Endodermal cell (in vitro differentiated cells): Measurements from ENCODE around the gene VIT. TPM values are rescaled to one million over a fixed set of nuclear protein-coding genes. Genes with fewer than 3 reads are reported as not detected.
"Not testable (repeated sequence)": the region's sequence is repeated elsewhere in the genome, so short reads cannot be mapped to it uniquely, and the experiment has no call there.

Experiments
- DNase-seq: peaks from one replicate; pipeline ENCODE4 v3.0.0-alpha.2; 2017
- H3K27ac ChIP-seq: 2 replicates; pipeline ENCODE4 v1.5.1; 2013; ENCODE audit warnings: mild to moderate bottlenecking, low read depth, low read length, moderate library complexity
- H3K27me3 ChIP-seq: 2 replicates; pipeline ENCODE4 v1.6.1; 2013; ENCODE audit warnings: mild to moderate bottlenecking, low read length, moderate library complexity; ENCODE audit not compliant: insufficient read depth, control insufficient read depth, poor library complexity, severe bottlenecking
- H3K36me3 ChIP-seq: 2 replicates; pipeline ENCODE4 v1.7.0; 2013; ENCODE audit warnings: mild to moderate bottlenecking, low read length, moderate library complexity; ENCODE audit not compliant: control insufficient read depth, insufficient read depth
- H3K4me1 ChIP-seq: one replicate; pipeline ENCODE4 v1.7.0; 2013; ENCODE audit warnings: low read length; ENCODE audit not compliant: control insufficient read depth, insufficient read depth
- H3K4me3 ChIP-seq: 2 replicates; pipeline ENCODE4 v1.5.1; 2013; ENCODE audit warnings: mild to moderate bottlenecking, low read length, moderate library complexity
- H3K9ac ChIP-seq: 2 replicates; pipeline ENCODE4 v1.6.1; 2013; ENCODE audit warnings: mild to moderate bottlenecking, low read length, moderate library complexity; ENCODE audit not compliant: poor library complexity, severe bottlenecking; ENCODE audit errors: extremely low read depth
- H3K9me3 ChIP-seq: 2 replicates; pipeline ENCODE4 v1.6.1; 2013; ENCODE audit warnings: mild to moderate bottlenecking, low read length, moderate library complexity; ENCODE audit not compliant: control insufficient read depth
- H3K27ac Mint-ChIP-seq: 2 replicates; pipeline ENCODE4 v1.8.0; 2020; ENCODE audit warnings: mixed read lengths
- H3K27me3 Mint-ChIP-seq: 2 replicates; pipeline ENCODE4 v1.8.0; 2021; ENCODE audit warnings: mild to moderate bottlenecking, mixed read lengths; ENCODE audit not compliant: insufficient read depth
- H3K36me3 Mint-ChIP-seq: 2 replicates; pipeline ENCODE4 v1.8.0; 2020; ENCODE audit warnings: low read depth, mixed read lengths
- H3K4me1 Mint-ChIP-seq: 2 replicates; pipeline ENCODE4 v1.8.0; 2020; ENCODE audit warnings: mixed read lengths
- H3K4me3 Mint-ChIP-seq: 2 replicates; pipeline ENCODE4 v1.8.0; 2020; ENCODE audit warnings: mild to moderate bottlenecking, moderate library complexity, mixed read lengths
- H3K9me3 Mint-ChIP-seq: 2 replicates; pipeline ENCODE4 v1.8.0; 2020; ENCODE audit warnings: mild to moderate bottlenecking, mixed read lengths
- WGBS, 2 experiments: methylation state at CpG; one replicate each; pipeline versions ENCODE4 v1.1.5 to v1.1.7; 2013; ENCODE audit warnings: missing lambda C conversion rate in 2 of 2, mixed read lengths in 1 of 2; ENCODE audit not compliant: insufficient coverage in 1 of 2, insufficient read length in 1 of 2; 5-methylcytosine and 5-hydroxymethylcytosine counted together
- total RNA-seq, 2 donors: library from RNA; stranded (reverse); fragmentation: NEBNext Ultra II Directional in 1 of 2; extraction: Animal tissue kit (Norgen Biotek cat#: 25700) in 1 of 2; gene quantifications; 2 replicates in 1 of 2; 3 replicates in 1 of 2; pipeline ENCODE4 v1.2.1, GENCODE V29; 2021
- TF ChIP-seq, protein P1 (sequence below): fragments of 200-600 bp; sonication (generic); conservative IDR thresholded peaks from 2 replicates; pipeline ENCODE4 v1.5.0; 2021; ENCODE audit warnings: antibody characterized with exemption, mild to moderate bottlenecking

VIT gene
- total RNA-seq, 2 donors from 2014 or later = 0.53 TPM; not detected in 1

DNA sequence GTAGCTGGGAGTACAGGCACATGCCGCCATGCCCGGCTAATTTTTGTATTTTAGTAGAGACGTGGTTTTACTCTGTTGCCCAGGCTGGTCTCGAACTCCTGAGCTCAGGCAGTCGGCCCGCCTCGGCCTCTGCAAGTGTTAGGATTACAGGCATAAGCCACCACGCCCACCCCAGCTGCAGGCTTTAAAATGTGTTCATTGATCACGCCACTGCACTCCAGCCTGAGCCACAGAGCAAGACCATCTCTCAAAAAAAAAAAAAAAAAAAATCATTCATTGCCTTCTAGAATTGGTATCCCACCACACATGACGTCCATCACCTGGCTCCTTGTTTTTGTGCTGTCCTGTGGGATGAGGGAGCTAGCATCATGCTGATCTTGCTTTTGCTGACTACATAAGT, 127.4 kb downstream of the VIT start:
- no peak overlapping the region for H3K4me3 Mint-ChIP-seq
- no peaks in the 10 kb centered on the region for H3K36me3 ChIP-seq
- H3K27me3 Mint-ChIP-seq = no peaks in the 10 kb centered on the region
- 90 to 94% methylated on average over 7 to 10 of the region's 10 CpGs for WGBS, 2 experiments
- H3K36me3 Mint-ChIP-seq = no peaks in the 10 kb centered on the region
- H3K9me3 ChIP-seq = no peaks in the 10 kb centered on the region
- no peak overlapping the region for H3K27ac Mint-ChIP-seq
- H3K9ac ChIP-seq = no peak overlapping the region
- DNase-seq = no peak
- no peak overlapping the region for H3K4me3 ChIP-seq
- H3K4me1 Mint-ChIP-seq = peaks cover 20% of the 10 kb centered on the region
- no peaks in the 10 kb centered on the region for H3K9me3 Mint-ChIP-seq
- H3K27me3 ChIP-seq = no peaks in the 10 kb centered on the region
- no peaks in the 10 kb centered on the region for H3K4me1 ChIP-seq
- H3K27ac ChIP-seq = no peak overlapping the region
- TF ChIP-seq, protein P1, sequence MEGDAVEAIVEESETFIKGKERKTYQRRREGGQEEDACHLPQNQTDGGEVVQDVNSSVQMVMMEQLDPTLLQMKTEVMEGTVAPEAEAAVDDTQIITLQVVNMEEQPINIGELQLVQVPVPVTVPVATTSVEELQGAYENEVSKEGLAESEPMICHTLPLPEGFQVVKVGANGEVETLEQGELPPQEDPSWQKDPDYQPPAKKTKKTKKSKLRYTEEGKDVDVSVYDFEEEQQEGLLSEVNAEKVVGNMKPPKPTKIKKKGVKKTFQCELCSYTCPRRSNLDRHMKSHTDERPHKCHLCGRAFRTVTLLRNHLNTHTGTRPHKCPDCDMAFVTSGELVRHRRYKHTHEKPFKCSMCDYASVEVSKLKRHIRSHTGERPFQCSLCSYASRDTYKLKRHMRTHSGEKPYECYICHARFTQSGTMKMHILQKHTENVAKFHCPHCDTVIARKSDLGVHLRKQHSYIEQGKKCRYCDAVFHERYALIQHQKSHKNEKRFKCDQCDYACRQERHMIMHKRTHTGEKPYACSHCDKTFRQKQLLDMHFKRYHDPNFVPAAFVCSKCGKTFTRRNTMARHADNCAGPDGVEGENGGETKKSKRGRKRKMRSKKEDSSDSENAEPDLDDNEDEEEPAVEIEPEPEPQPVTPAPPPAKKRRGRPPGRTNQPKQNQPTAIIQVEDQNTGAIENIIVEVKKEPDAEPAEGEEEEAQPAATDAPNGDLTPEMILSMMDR = no peak

DNA sequence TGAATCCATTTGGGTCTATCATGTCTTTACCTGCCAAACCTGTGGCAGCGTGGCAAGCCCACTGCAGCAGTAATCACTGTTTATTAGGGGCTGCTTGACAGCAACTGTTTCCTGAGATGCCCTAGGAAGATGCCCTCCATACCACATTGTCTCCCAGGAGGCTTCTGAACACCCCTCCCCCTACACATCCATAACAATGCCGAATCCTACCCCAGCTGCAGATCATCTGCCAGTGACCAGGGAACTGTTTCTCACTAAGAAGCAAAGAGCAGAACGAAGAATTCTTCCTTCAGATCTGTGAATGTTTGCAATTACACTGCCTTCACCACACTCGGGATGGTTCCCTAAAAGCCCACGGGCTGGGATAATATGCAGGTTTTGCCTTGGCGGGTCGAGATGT, 127.8 kb downstream of the VIT start:
- Mint-ChIP-seq H3K4me3 (no peak overlapping the region), H3K27ac (no peak overlapping the region)
- TF ChIP-seq, protein P1 = no peak

DNA sequence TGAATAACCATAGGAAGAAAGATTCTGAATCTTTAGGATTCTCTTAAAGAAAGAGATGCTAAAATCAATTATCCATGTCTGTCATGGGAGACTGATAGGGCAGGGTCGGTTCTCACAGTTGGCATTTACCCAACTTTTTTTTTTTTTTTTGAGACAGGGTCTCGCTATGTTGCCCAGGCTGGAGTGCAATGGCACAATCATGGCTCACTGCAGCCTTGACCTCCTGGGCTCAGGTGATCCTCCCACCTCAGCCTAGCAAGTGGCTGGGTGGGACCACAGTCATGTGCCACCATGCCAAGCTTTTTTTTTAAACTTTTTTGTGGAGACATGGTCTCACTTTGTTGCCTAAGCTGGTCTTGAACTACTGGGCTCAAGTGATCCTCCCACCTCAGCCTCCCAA, 128.2 kb downstream of the VIT start:
- H3K36me3 ChIP-seq, DNase-seq, H3K4me3 ChIP-seq, H3K4me1 ChIP-seq, H3K27me3 ChIP-seq, H3K27ac ChIP-seq, H3K27ac Mint-ChIP-seq, H3K9me3 Mint-ChIP-seq, H3K4me3 Mint-ChIP-seq, H3K36me3 Mint-ChIP-seq, H3K27me3 Mint-ChIP-seq, H3K9me3 ChIP-seq, H3K9ac ChIP-seq: not testable (repeated sequence)
- peaks cover 14% of the 10 kb centered on the region for H3K4me1 Mint-ChIP-seq
- 86 to 94% methylated on average over 1 to 2 of the region's 2 CpGs for WGBS, 2 experiments

More for the DNA sequence above, 127.8 kb downstream of the VIT start:
- no peaks in the 10 kb centered on the region for H3K36me3 ChIP-seq
- H3K36me3 Mint-ChIP-seq = no peaks in the 10 kb centered on the region
- no peak overlapping the region for H3K4me3 ChIP-seq
- no peak overlapping the region for H3K9ac ChIP-seq
- H3K4me1 ChIP-seq = no peaks in the 10 kb centered on the region
- no peak overlapping the region for H3K27ac ChIP-seq
- no peaks in the 10 kb centered on the region for H3K27me3 Mint-ChIP-seq
- H3K4me1 Mint-ChIP-seq = peaks cover 17% of the 10 kb centered on the region
- no peaks in the 10 kb centered on the region for H3K9me3 ChIP-seq
- WGBS, 2 experiments = 65 to 75% methylated on average over 3 to 7 of the region's 7 CpGs
- peak; percentile 67 for DNase-seq
- no peaks in the 10 kb centered on the region for H3K27me3 ChIP-seq
- H3K9me3 Mint-ChIP-seq = no peaks in the 10 kb centered on the region

DNA sequence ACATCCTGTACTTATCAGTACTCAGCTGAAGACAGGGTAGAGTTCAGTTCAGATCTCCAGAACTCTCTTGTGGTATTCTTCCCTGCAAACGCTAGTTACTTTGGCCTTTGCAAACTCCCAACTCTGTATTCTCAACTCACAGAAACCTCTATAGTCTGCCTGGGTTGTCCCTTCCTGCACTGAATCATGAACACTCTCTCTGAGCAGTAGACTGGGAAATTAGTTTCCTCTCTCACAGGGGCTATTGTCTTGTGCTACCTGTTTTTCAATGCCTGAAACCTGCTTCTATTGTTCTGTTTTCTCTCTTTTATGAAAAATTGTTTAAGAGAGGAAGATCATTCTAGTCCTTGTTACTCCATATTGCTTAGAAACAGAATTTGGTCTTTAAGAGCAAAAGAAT, 134.7 kb downstream of the VIT start:
- Histone ChIP-seq H3K27ac (no peak overlapping the region), H3K9me3 (peaks cover 5% of the 10 kb centered on the region), H3K27me3 (no peaks in the 10 kb centered on the region), H3K4me3 (no peak overlapping the region), H3K36me3 (no peaks in the 10 kb centered on the region), H3K9ac (no peak overlapping the region), H3K4me1 (no peaks in the 10 kb centered on the region)
- 86 to 89% methylated on average over 1 of the region's 1 CpG for WGBS, 2 experiments
- TF ChIP-seq, protein P1 = no peak
- H3K36me3 Mint-ChIP-seq = no peaks in the 10 kb centered on the region
- no peak overlapping the region for H3K27ac Mint-ChIP-seq
- peaks cover 2% of the 10 kb centered on the region for H3K4me1 Mint-ChIP-seq
- no peak overlapping the region for H3K4me3 Mint-ChIP-seq
- DNase-seq = no peak
- peaks cover 8% of the 10 kb centered on the region for H3K9me3 Mint-ChIP-seq
- H3K27me3 Mint-ChIP-seq = no peaks in the 10 kb centered on the region
